ENCODE measurements around the gene FXR2.

The FXR2 gene

GRCh38 chr17:7550344-7550743, 64.4 kb downstream of the FXR2 start:
- no peak for DNase-seq (ENCODE audit: low read depth)

GRCh38 chr17:7549401-7550055, 65.2 kb downstream of the FXR2 start:
- DNase-seq (ENCODE audit: low read depth) = no peak

GRCh38 chr17:7548585-7549400, 65.9 kb downstream of the FXR2 start, which contains the start of gene TNFSF12:
Gene TNFSF12 (plus strand): TSS chr17:7549058. CDS start chr17:7549154, 96 bp downstream.
- peak; percentile 62 for DNase-seq (ENCODE audit: low read depth)

- no peak for DNase-seq (ENCODE audit: low read depth)
Observed at GRCh38 chr17:7544911-7545310, 69.8 kb downstream of the FXR2 start.
